HepG2 (cell line): ENCODE results near the gene SLC25A18. TPM values are rescaled to one million over a fixed set of nuclear protein-coding genes. Genes with fewer than 3 reads are reported as not detected.

Experiments
- ATF1 ChIP-seq: IDR thresholded peaks from 2 replicates; pipeline ENCODE4 v1.6.1; 2016; ENCODE audit warnings: mild to moderate bottlenecking, control low read depth
- FOXO4 ChIP-seq: sonication (generic); formaldehyde crosslinking; conservative IDR thresholded peaks from 2 replicates; pipeline ENCODE4 v1.8.1; 2023; ENCODE audit warnings: missing genetic modification reagents
- HMG20B ChIP-seq: conservative IDR thresholded peaks from 2 replicates; pipeline ENCODE4 v1.6.1; 2016; ENCODE audit warnings: missing genetic modification reagents, missing compliant biosample characterization
- IKZF5 ChIP-seq: IDR thresholded peaks from 2 replicates; pipeline ENCODE4 v1.6.1; 2018; ENCODE audit warnings: missing genetic modification reagents, mild to moderate bottlenecking, missing compliant biosample characterization
- PBX2 ChIP-seq: IDR thresholded peaks from 2 replicates; pipeline ENCODE4 v1.6.1; 2016; ENCODE audit warnings: control low read depth
- PRMT3 ChIP-seq: sonication (generic); formaldehyde crosslinking; IDR thresholded peaks from 2 replicates; pipeline ENCODE4 v1.8.1; 2022; ENCODE audit warnings: low read depth, mild to moderate bottlenecking, moderate library complexity, missing genetic modification reagents, borderline replicate concordance
- SAP130 ChIP-seq: IDR thresholded peaks from 2 replicates; pipeline ENCODE4 v1.6.1; 2016; ENCODE audit warnings: low read depth
- ZHX2 ChIP-seq, 2 experiments: sonication (generic) in 1 of 2; formaldehyde crosslinking in 1 of 2; IDR thresholded peaks; 2 replicates each; pipeline versions ENCODE4 v1.6.1 to v1.9.0; 2014 to 2022; ENCODE audit warnings: antibody characterized with exemption in 1 of 2, borderline replicate concordance in 1 of 2, inconsistent platforms in 1 of 2, low read depth in 1 of 2, missing genetic modification reagents in 1 of 2
- ZNF142 ChIP-seq: sonication (generic); formaldehyde crosslinking; IDR thresholded peaks from 2 replicates; pipeline ENCODE4 v1.4.0; 2020; ENCODE audit warnings: missing genetic modification reagents
- ZNF598 ChIP-seq: sonication (generic); formaldehyde crosslinking; IDR thresholded peaks from 2 replicates; pipeline ENCODE4 v1.5.1; 2020; ENCODE audit warnings: mild to moderate bottlenecking, missing genetic modification reagents, borderline replicate concordance
- ZNF629 ChIP-seq: sonication (generic); formaldehyde crosslinking; conservative IDR thresholded peaks from 2 replicates; pipeline ENCODE4 v1.5.0; 2020; ENCODE audit warnings: missing genetic modification reagents
- ZNF678 ChIP-seq: sonication (generic); formaldehyde crosslinking; IDR thresholded peaks from 2 replicates; pipeline ENCODE4 v1.4.0; 2020; ENCODE audit warnings: mild to moderate bottlenecking, missing genetic modification reagents
- polyA plus RNA-seq, 8 experiments: library from polyadenylated mRNA; depleted of rRNA in 3 of 8; stranded (reverse) in 7 of 8; unstranded in 1 of 8; fragments of >200 nt; fragmentation: Illumina TruSeq in 4 of 8; extraction: Trizol in 4 of 8; gene quantifications; 2 replicates each; pipeline versions ENCODE4 v1.2.1 to v1.2.3, GENCODE V29; 2011 to 2016; ENCODE audit warnings: low read depth in 4 of 8, missing spikeins in 1 of 8, mixed read lengths in 1 of 8; ENCODE audit not compliant: insufficient read depth in 1 of 8
- total RNA-seq, 5 experiments: library from RNA; depleted of rRNA; stranded (reverse); fragments of >200 nt; fragmentation: Illumina TruSeq; extraction: Trizol; gene quantifications; 2 replicates each; pipeline ENCODE4 v1.2.3, GENCODE V29; 2016; ENCODE audit warnings: low read depth in 1 of 5

Gene SLC25A18
- total and polyA plus RNA-seq, 2 of the 13 experiments (the other 11 are each of a cell fraction or from before 2014, with no cell fraction given) = 0.28 to 0.75 TPM

GRCh38 chr22:17628406-17629172 is 65.3 kb downstream of the SLC25A18 start, which contains the start of gene ATP6V1E1 (continued):
- TF ChIP-seq FOXO4 (no peak), ZNF598 (CRISPR knock-in tag) (no peak), IKZF5 (no peak; the same call in 1 of the 2 replicates), ZNF678 (no peak), SAP130 (CRISPR knock-in tag) (peak; percentile 92), PRMT3 (no peak), ZHX2 (IDR thresholded peaks at IDR 0.05; ENCODE audit: low read depth) (no peak), ZHX2 (CRISPR knock-in tag; IDR thresholded peaks at IDR 0.05; ENCODE audit: borderline replicate concordance) (0 out of 2 replicates have a peak, but pooled peaks have one; percentile 35), ZNF142 (CRISPR knock-in tag) (no peak), ATF1 (CRISPR knock-in tag) (peak; percentile 82), HMG20B (CRISPR knock-in tag) (no peak), ZNF629 (CRISPR knock-in tag) (no peak), PBX2 (CRISPR knock-in tag) (no peak)
